Activated naive CD4-positive, alpha-beta T cell treated with Interleukin-2 at 50 U/mL for 16 hours (primary cell): ENCODE results near the gene SRL.
"Not testable (repeated sequence)": the region's sequence is repeated elsewhere in the genome, so short reads cannot be mapped to it uniquely, and the experiment has no call there.

ENCODE experiments used
- DNase-seq: peaks from one replicate; pipeline ENCODE4 v3.0.0-alpha.2; 2020

Gene SRL

GRCh38 chr16:4257646-4258556 is 16.0 kb upstream of the SRL start:
- no peak for DNase-seq

- DNase-seq = peak; percentile 100
Observed at GRCh38 chr16:4253394-4254150, 11.7 kb upstream of the SRL start.

- not testable (repeated sequence) for DNase-seq
Observed at GRCh38 chr16:4253012-4253393, 11.1 kb upstream of the SRL start.

GRCh38 chr16:4249530-4250308 is 7.8 kb upstream of the SRL start:
- DNase-seq = no peak

GRCh38 chr16:4247460-4247784 is 5.5 kb upstream of the SRL start:
- no peak for DNase-seq

DNA sequence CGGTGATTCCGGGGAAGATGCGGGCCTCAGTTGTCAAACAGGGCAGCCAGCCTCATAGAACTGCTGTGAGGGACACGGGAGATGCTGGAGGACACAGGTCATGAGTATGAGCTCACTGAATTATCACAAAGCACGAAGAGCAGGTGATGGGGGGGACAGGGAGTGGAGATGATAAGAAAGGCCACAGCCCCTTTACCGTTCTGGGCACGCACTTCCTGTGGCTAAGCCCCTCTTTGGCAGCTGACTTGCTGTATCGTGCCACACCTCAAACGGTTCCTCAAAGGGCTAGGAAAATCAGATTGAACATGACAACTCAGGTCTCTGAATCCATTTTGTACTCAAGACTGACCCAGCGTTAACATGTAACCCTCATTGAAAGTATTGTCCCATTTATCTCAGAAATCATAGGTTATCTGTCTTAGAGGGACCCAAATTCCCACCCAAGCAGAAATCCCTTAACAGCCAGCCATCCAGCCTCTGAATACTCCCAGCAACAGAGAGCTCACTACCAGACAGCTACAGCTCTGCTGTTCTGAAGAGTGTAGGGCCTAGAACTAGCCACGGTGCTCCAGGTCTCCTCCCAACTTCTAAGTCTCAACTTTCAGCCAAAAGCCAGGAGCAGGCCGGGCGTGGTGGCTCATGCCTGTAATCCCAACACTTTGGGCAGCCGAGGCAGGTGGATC is 5.0 kb upstream of the SRL start:
- DNase-seq = no peak

DNA sequence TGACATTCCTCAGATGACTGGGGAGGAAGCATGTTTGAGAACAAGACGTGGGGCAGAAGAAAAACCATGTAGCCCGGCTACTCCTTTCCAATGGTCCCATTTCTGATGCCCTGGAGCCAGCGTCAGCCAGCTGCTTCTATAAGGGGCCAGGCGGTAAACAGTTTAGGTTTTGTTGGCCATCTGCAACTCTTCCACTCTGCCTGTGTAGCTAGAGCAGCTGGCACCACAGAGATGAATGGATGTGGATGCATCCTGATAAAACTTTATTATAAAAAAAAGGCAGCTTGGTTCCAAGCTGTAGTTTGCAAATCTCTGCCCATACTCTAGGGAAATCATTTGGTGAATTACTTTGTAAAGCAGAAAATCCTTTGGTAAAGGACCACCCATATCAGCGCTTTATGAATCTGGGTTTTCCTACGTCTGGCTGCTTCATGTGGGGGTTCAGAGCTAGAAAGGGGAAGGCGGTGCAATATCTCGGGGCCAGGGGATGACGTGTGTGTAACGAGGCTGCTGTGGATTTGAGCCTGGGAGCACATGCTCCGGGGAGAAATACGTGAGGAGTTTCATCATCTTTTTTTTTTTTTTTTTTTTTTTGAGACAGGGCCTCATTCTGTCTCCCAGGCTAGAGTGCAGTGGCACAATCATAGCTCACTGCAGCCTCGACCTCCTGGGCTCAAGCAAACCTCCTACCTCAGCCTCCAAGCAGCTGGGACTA is 3.4 kb upstream of the SRL start:
- DNase-seq = no peak

- DNase-seq = no peak
Observed at GRCh38 chr16:4244254-4245076, 2.6 kb upstream of the SRL start.

DNA sequence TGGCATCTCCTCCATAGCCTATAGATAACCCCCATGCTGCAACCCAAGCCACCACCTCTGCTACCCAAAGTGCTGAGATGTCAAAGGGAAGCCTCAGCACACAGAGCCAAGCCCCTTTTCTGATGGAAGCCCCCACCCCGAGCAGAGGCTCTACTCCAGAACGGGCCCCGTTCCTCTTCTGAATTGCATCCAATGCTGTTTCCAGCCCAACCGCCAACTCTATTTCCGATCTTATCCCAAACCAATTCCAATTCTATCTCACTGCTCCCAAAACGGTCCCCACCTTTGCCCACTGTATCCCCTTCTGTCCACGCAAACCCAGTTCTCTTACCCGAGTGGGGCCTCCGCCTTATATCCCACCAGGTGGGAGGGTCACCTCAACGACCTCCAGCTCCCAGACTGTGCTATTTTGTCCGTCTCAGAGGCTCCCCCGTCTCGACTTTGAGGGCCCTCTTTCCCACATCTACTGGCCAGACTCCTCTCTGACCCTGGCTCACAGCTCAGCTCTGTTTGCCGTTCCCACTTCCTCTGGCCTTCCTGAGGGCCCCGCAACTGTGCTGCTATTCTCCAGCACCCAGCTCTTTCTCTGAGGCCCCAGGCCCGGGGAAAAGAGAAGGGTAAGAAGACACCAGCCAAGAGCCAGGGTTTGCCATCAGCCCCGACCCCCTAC is 487 bp downstream of the SRL start:
- DNase-seq = no peak

- no peak for DNase-seq
Observed at GRCh38 chr16:4240624-4241023, 1.3 kb downstream of the SRL start.

- no peak for DNase-seq
Observed at GRCh38 chr16:4239682-4240175, 2.2 kb downstream of the SRL start.

- DNase-seq = no peak
Observed at GRCh38 chr16:4239020-4239419, 2.9 kb downstream of the SRL start.

GRCh38 chr16:4233431-4233830 is 8.4 kb downstream of the SRL start:
- no peak for DNase-seq

DNA sequence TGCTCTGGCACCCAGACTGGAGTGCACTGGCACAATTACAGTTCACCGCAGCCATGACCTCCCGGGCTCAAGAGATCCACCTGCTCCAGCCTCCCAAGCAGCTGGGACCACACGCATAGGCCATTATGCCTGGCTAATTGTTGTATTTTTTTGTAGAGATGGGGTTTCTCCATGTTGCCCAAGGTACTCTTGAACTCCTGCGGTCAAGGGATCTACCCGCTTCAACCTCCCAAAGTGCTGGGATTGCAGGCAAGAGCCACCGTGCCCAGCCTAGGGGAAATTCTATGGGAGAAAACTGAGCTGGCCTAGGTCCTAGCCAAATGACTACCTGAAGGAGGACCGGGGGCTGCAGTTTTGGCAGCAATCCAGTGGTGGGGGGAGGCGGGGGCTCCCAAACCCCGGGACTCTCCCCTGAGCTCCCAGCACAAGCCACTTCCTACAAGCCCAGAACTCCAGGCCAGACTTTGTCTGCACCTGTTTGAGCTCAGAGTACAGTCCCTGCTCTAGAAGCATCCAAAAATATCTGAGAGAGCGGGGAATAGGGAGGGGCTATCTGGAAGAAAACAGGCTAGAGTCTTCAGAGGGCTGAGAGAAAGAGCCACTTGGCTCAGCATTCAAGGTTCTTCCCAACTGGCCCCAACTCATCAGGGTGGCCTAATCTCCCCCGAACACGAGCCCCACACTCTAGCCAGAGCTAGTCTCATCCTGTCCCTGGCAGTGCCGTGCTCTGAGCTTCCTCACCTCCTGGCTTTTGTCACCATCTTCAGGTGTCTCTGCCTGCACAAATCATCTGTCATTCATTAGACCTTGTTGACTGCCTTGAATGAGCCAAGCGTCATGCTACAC is 9.1 kb downstream of the SRL start:
- DNase-seq = no peak

DNA sequence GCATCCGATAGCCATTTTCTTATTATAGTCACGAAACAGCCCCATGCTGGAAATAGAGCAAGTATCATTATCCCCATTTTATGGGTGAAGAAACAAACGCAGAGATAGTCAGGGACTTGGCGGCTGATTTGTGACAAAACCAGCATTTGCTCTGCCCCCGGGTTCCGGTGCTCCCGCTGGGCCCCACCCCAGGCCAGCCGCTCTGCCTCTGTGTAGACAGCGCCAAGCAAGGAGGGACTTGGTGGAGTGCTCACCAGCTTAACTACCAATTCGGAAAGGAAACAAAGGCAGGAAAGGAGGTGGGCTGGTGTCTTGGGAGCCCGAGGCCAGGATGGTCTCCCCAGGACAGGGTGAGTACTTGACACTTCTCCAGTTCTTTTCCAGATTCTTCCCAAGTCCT is 10.0 kb downstream of the SRL start:
- DNase-seq = no peak

- DNase-seq = no peak
Observed at GRCh38 chr16:4231367-4231766, 10.5 kb downstream of the SRL start.

GRCh38 chr16:4227040-4227332 is 14.9 kb downstream of the SRL start:
- DNase-seq = no peak

- DNase-seq = no peak
Observed at GRCh38 chr16:4226251-4227039, 15.4 kb downstream of the SRL start.

- no peak for DNase-seq
Observed at GRCh38 chr16:4225075-4225474, 16.8 kb downstream of the SRL start.
